ENCODE measurements around the gene MEGF11.

The MEGF11 gene

GRCh38 chr15:66226736-66227135 lies 26.8 kb downstream of the MEGF11 start:
- no peak overlapping the region for H3K4me3 Mint-ChIP-seq
- peaks cover 28% of the 10 kb centered on the region for H3K27me3 Mint-ChIP-seq
- no peak overlapping the region for H3K27ac Mint-ChIP-seq
- H3K36me3 Mint-ChIP-seq, result no peaks in the 10 kb centered on the region
- DNase-seq, result no peak
- H3K9me3 Mint-ChIP-seq, result no peaks in the 10 kb centered on the region
- CTCF ChIA-PET, result no interaction called here
- no peaks in the 10 kb centered on the region for H3K4me1 Mint-ChIP-seq

GRCh38 chr15:66225656-66226274 lies 27.8 kb downstream of the MEGF11 start:
- CTCF ChIA-PET, result no interaction called here
- DNase-seq, result no peak
- H3K27ac Mint-ChIP-seq, result no peak overlapping the region
- no peak overlapping the region for H3K4me3 Mint-ChIP-seq
- H3K27me3 Mint-ChIP-seq, result peaks cover 28% of the 10 kb centered on the region
- no peaks in the 10 kb centered on the region for H3K4me1 Mint-ChIP-seq
- H3K9me3 Mint-ChIP-seq, result no peaks in the 10 kb centered on the region
- no peaks in the 10 kb centered on the region for H3K36me3 Mint-ChIP-seq

- no peak overlapping the region for H3K27ac Mint-ChIP-seq
- no peaks in the 10 kb centered on the region for H3K36me3 Mint-ChIP-seq
- H3K4me1 Mint-ChIP-seq, result no peaks in the 10 kb centered on the region
- H3K9me3 Mint-ChIP-seq, result no peaks in the 10 kb centered on the region
- CTCF ChIA-PET, result no interaction called here
- H3K27me3 Mint-ChIP-seq, result peaks cover 28% of the 10 kb centered on the region
- no peak overlapping the region for H3K4me3 Mint-ChIP-seq
- DNase-seq, result no peak
Observed at GRCh38 chr15:66224946-66225345, 28.6 kb downstream of the MEGF11 start.

- no peak for DNase-seq
- H3K9me3 Mint-ChIP-seq, result no peaks in the 10 kb centered on the region
- no peak overlapping the region for H3K27ac Mint-ChIP-seq
- H3K4me3 Mint-ChIP-seq, result no peak overlapping the region
- no peaks in the 10 kb centered on the region for H3K36me3 Mint-ChIP-seq
- CTCF ChIA-PET, result interaction anchor here (0.9 kb wide), 1 partner anchor 17 kb away, joined by 3 read pairs; no protein-coding TSS in a partner anchor
- no peaks in the 10 kb centered on the region for H3K4me1 Mint-ChIP-seq
- H3K27me3 Mint-ChIP-seq, result peaks cover 18% of the 10 kb centered on the region
Observed at GRCh38 chr15:66222273-66223198, 31.0 kb downstream of the MEGF11 start.

GRCh38 chr15:66221126-66221525 lies 32.4 kb downstream of the MEGF11 start:
- no peak overlapping the region for H3K4me3 Mint-ChIP-seq
- H3K27me3 Mint-ChIP-seq, result peaks cover 23% of the 10 kb centered on the region
- CTCF ChIA-PET, result no interaction called here
- H3K36me3 Mint-ChIP-seq, result no peaks in the 10 kb centered on the region
- H3K4me1 Mint-ChIP-seq, result no peaks in the 10 kb centered on the region
- DNase-seq, result no peak
- no peaks in the 10 kb centered on the region for H3K9me3 Mint-ChIP-seq
- H3K27ac Mint-ChIP-seq, result no peak overlapping the region

GRCh38 chr15:66220601-66221000 lies 32.9 kb downstream of the MEGF11 start:
- no peak for DNase-seq
- Mint-ChIP-seq H3K4me3 (no peak overlapping the region), H3K27ac (no peak overlapping the region), H3K4me1 (no peaks in the 10 kb centered on the region), H3K27me3 (peaks cover 26% of the 10 kb centered on the region), H3K9me3 (no peaks in the 10 kb centered on the region), H3K36me3 (no peaks in the 10 kb centered on the region)
- CTCF ChIA-PET, result no interaction called here

GRCh38 chr15:66219339-66219738 lies 34.2 kb downstream of the MEGF11 start:
- H3K4me3 Mint-ChIP-seq, result no peak overlapping the region
- peaks cover 36% of the 10 kb centered on the region for H3K27me3 Mint-ChIP-seq
- H3K27ac Mint-ChIP-seq, result no peak overlapping the region
- no peaks in the 10 kb centered on the region for H3K36me3 Mint-ChIP-seq
- CTCF ChIA-PET, result no interaction called here
- no peaks in the 10 kb centered on the region for H3K9me3 Mint-ChIP-seq
- H3K4me1 Mint-ChIP-seq, result no peaks in the 10 kb centered on the region
- DNase-seq, result no peak

GRCh38 chr15:66216806-66217205 lies 36.7 kb downstream of the MEGF11 start:
- Mint-ChIP-seq H3K36me3 (no peaks in the 10 kb centered on the region), H3K9me3 (no peaks in the 10 kb centered on the region), H3K27ac (no peak overlapping the region), H3K4me1 (no peaks in the 10 kb centered on the region), H3K27me3 (peaks cover 32% of the 10 kb centered on the region), H3K4me3 (no peak overlapping the region)
- CTCF ChIA-PET, result no interaction called here
- no peak for DNase-seq

GRCh38 chr15:66215811-66216210 lies 37.7 kb downstream of the MEGF11 start:
- H3K4me1 Mint-ChIP-seq, result no peaks in the 10 kb centered on the region
- CTCF ChIA-PET, result interaction anchor here (0.5 kb wide), 1 partner anchor 31 kb away, joined by 3 read pairs; no protein-coding TSS in a partner anchor
- no peaks in the 10 kb centered on the region for H3K36me3 Mint-ChIP-seq
- no peak overlapping the region for H3K27ac Mint-ChIP-seq
- no peak overlapping the region for H3K4me3 Mint-ChIP-seq
- peaks cover 26% of the 10 kb centered on the region for H3K27me3 Mint-ChIP-seq
- H3K9me3 Mint-ChIP-seq, result no peaks in the 10 kb centered on the region
- no peak for DNase-seq

GRCh38 chr15:66214246-66214645 lies 39.3 kb downstream of the MEGF11 start:
- CTCF ChIA-PET, result no interaction called here

GRCh38 chr15:66212563-66212921 lies 41.0 kb downstream of the MEGF11 start:
- no peak for DNase-seq
- Mint-ChIP-seq H3K36me3 (no peaks in the 10 kb centered on the region), H3K27ac (no peak overlapping the region), H3K4me1 (no peaks in the 10 kb centered on the region), H3K4me3 (no peak overlapping the region), H3K9me3 (no peaks in the 10 kb centered on the region), H3K27me3 (peaks cover 24% of the 10 kb centered on the region)
- CTCF ChIA-PET, result no interaction called here

More at GRCh38 chr15:66214246-66214645, 39.3 kb downstream of the MEGF11 start:
- H3K4me3 Mint-ChIP-seq, result no peak overlapping the region
- peaks cover 26% of the 10 kb centered on the region for H3K27me3 Mint-ChIP-seq
- no peaks in the 10 kb centered on the region for H3K36me3 Mint-ChIP-seq
- H3K27ac Mint-ChIP-seq, result no peak overlapping the region
- H3K4me1 Mint-ChIP-seq, result no peaks in the 10 kb centered on the region
- no peak for DNase-seq
- no peaks in the 10 kb centered on the region for H3K9me3 Mint-ChIP-seq

- no peak for DNase-seq
- Mint-ChIP-seq H3K27ac (no peak overlapping the region), H3K4me1 (no peaks in the 10 kb centered on the region), H3K36me3 (no peaks in the 10 kb centered on the region), H3K27me3 (peaks cover 20% of the 10 kb centered on the region), H3K4me3 (no peak overlapping the region), H3K9me3 (no peaks in the 10 kb centered on the region)
- CTCF ChIA-PET, result no interaction called here
Observed at GRCh38 chr15:66211670-66212562, 41.6 kb downstream of the MEGF11 start.

GRCh38 chr15:66210684-66211083 lies 42.9 kb downstream of the MEGF11 start:
- no peak overlapping the region for H3K27ac Mint-ChIP-seq
- CTCF ChIA-PET, result no interaction called here
- H3K4me3 Mint-ChIP-seq, result no peak overlapping the region
- peaks cover 24% of the 10 kb centered on the region for H3K27me3 Mint-ChIP-seq
- no peak for DNase-seq
- no peaks in the 10 kb centered on the region for H3K4me1 Mint-ChIP-seq
- H3K36me3 Mint-ChIP-seq, result no peaks in the 10 kb centered on the region
- no peaks in the 10 kb centered on the region for H3K9me3 Mint-ChIP-seq

- Mint-ChIP-seq H3K36me3 (no peaks in the 10 kb centered on the region), H3K9me3 (no peaks in the 10 kb centered on the region), H3K27me3 (peaks cover 8% of the 10 kb centered on the region), H3K4me3 (no peak overlapping the region), H3K4me1 (no peaks in the 10 kb centered on the region), H3K27ac (no peak overlapping the region)
- CTCF ChIA-PET, result no interaction called here
- DNase-seq, result no peak
Observed at GRCh38 chr15:66198757-66199156, 54.8 kb downstream of the MEGF11 start.
